ENCODE data around the gene SMCO2. TPM values are rescaled to one million over a fixed set of nuclear protein-coding genes. Genes with fewer than 3 reads are reported as not detected.

The SMCO2 gene
- total RNA-seq = 0.31 TPM in 1 of 2 replicates, not detected in the other

GRCh38 chr12:27446436-27446835 lies at the start of gene SMCO2:
TSS of gene SMCO2 (plus strand) at chr12:27446736. CDS start at chr12:27470632, 23,896 bp downstream.

GRCh38 chr12:27523642-27524493 lies 77.3 kb downstream of the SMCO2 start, which contains the start of gene PPFIBP1:
TSS of gene PPFIBP1 (plus strand) at chr12:27524206. CDS start at chr12:27633397, 109,191 bp downstream.

Other genes starting within 250 kb of the SMCO2 start
- gene STK38L, start 202.4 kb upstream of the SMCO2 start, total RNA-seq = 14.5 and 19.4 TPM in 2 replicates
- gene BMAL2, start 113.9 kb upstream of the SMCO2 start, total RNA-seq = 57.8 and 75.8 TPM in 2 replicates
- 50.7 and 57.2 TPM in 2 replicates for gene PPFIBP1, start 77.5 kb downstream of the SMCO2 start, total RNA-seq
- gene REP15, start 249.7 kb downstream of the SMCO2 start, total RNA-seq = 0.08 and 0.62 TPM in 2 replicates